ENCODE results near the gene CSRP3. TPM values are rescaled to one million over a fixed set of nuclear protein-coding genes. Genes with fewer than 3 reads are reported as not detected.

The CSRP3 gene
- total RNA-seq (not detected), polyA plus RNA-seq (not detected)

DNA sequence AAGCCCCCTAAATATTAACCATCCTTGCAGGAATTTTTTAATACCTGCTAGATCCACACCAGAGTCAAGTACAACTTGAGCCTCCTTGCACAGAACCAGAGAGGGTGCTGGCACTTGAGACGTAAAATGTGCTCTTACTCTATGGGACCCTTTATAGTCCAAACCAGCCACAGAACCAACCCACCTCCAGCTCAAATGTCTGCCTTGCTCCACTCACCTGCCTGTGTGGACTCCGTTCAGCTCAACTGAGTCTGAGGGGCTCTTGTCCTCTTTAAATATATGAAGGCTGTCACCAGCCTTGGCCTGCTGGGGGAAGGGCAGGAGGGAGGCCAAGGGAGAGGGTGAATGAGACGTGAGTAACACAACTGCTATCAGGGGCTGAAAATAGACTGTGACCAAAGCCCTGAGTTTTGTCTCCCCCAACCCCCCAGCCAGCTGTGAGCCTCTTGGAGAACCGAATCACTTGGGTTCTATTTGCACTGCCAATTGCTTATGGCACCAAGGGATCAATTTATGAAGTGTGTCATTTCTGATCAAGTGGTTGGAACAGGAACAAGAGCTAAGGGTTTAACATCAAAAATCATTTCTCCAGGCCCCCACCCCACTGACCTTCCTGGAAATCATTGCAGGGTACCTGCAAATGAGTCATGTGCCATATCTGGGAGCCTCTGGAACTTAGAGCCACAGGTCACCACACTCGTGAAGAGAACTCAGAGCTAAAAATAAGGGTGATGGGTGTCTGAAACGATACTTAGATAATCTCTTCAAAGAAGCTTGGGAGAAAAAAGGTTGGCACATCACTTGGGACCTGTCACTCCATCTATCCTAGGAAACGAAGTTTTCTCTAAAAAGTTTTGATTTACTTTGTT lies at the start of gene CSRP3:
Gene CSRP3, minus strand, starts transcription at position 247 of the 869 bp plus-strand sequence. CDS start 9,535 bp downstream, outside the sequence.
- DNase-seq: no peak
- H3K36me3 Mint-ChIP-seq: no peaks in the 10 kb centered on the region
- no peak within 1 kb of the TSS for H3K4me3 Mint-ChIP-seq
- Histone ChIP-seq H3K27ac (ENCODE audit: insufficient read depth, low read length, poor library complexity, severe bottlenecking) (no peak within 1 kb of the TSS), H3K4me1 (ENCODE audit: control insufficient read depth, insufficient read depth, low read length, poor library complexity, severe bottlenecking) (no peaks in the 10 kb centered on the region), H3K4me3 (ENCODE audit: low read depth, low read length) (no peak within 1 kb of the TSS), H3K27me3 (ENCODE audit: control insufficient read depth, insufficient read depth, low read length) (peaks cover 3% of the 10 kb centered on the region), H3K9me3 (ENCODE audit: control insufficient read depth in 2 of 2, low read length in 2 of 2) (no peaks in the 10 kb centered on the region), H3K36me3 (ENCODE audit: control insufficient read depth, insufficient read depth, low read length) (no peaks in the 10 kb centered on the region)
- peak within 1 kb of the TSS in 1 of 3 donors; percentile 52 for H3K27ac Mint-ChIP-seq
- peaks cover 0 to 4% (median 0%) of the 10 kb centered on the region in 4 donors for H3K4me1 Mint-ChIP-seq
- no peaks in the 10 kb centered on the region for H3K9me3 Mint-ChIP-seq
- no peak for ATAC-seq (ENCODE audit: low read depth in 2 of 2)
- peaks cover 25% of the 10 kb centered on the region for H3K27me3 Mint-ChIP-seq

GRCh38 chr11:19251577-19251976 lies 49.8 kb upstream of the CSRP3 start:
- Histone ChIP-seq H3K4me1 (ENCODE audit: control insufficient read depth, insufficient read depth, low read length, poor library complexity, severe bottlenecking) (no peaks in the 10 kb centered on the region), H3K4me3 (ENCODE audit: low read depth, low read length) (no peak overlapping the region), H3K27ac (ENCODE audit: insufficient read depth, low read length, poor library complexity, severe bottlenecking) (no peak overlapping the region), H3K27me3 (ENCODE audit: control insufficient read depth, insufficient read depth, low read length) (no peaks in the 10 kb centered on the region), H3K36me3 (ENCODE audit: control insufficient read depth, insufficient read depth, low read length) (no peaks in the 10 kb centered on the region), H3K9me3 (ENCODE audit: control insufficient read depth in 2 of 2, low read length in 2 of 2) (no peaks in the 10 kb centered on the region)
- DNase-seq: no peak
- Mint-ChIP-seq H3K36me3 (peaks cover 5% of the 10 kb centered on the region), H3K27me3 (peaks cover 10% of the 10 kb centered on the region), H3K4me1 (no peaks in the 10 kb centered on the region), H3K4me3 (no peak overlapping the region), H3K9me3 (peaks cover 0 to 12% (median 4%) of the 10 kb centered on the region in 7 donors), H3K27ac (no peak overlapping the region)
- no peak for ATAC-seq (ENCODE audit: low read depth in 2 of 2)

- H3K4me3 Mint-ChIP-seq: peak overlapping the region in 1 of 4 donors; percentile 52
- H3K27me3 Mint-ChIP-seq: peaks cover 25% of the 10 kb centered on the region
- H3K4me1 Mint-ChIP-seq: peaks cover 0 to 20% (median 12%) of the 10 kb centered on the region in 4 donors
- H3K36me3 Mint-ChIP-seq: no peaks in the 10 kb centered on the region
- H3K27me3 ChIP-seq (ENCODE audit: control insufficient read depth, insufficient read depth, low read length): peaks cover 3% of the 10 kb centered on the region
- no peak overlapping the region for H3K4me3 ChIP-seq (ENCODE audit: low read depth, low read length)
- no peak overlapping the region for H3K27ac ChIP-seq (ENCODE audit: insufficient read depth, low read length, poor library complexity, severe bottlenecking)
- no peaks in the 10 kb centered on the region for H3K36me3 ChIP-seq (ENCODE audit: control insufficient read depth, insufficient read depth, low read length)
- no peaks in the 10 kb centered on the region for H3K9me3 ChIP-seq (ENCODE audit: control insufficient read depth in 2 of 2, low read length in 2 of 2)
- DNase-seq: no peak
- H3K9me3 Mint-ChIP-seq: peaks cover 0 to 6% (median 1%) of the 10 kb centered on the region in 7 donors
- no peak for ATAC-seq (ENCODE audit: low read depth in 2 of 2)
- H3K4me1 ChIP-seq (ENCODE audit: control insufficient read depth, insufficient read depth, low read length, poor library complexity, severe bottlenecking): peaks cover 8% of the 10 kb centered on the region
- H3K27ac Mint-ChIP-seq: no peak overlapping the region
Measured at GRCh38 chr11:19246816-19247215, 45.0 kb upstream of the CSRP3 start.

- Mint-ChIP-seq H3K36me3 (no peaks in the 10 kb centered on the region), H3K4me1 (peaks cover under 1 to 25% (median 16%) of the 10 kb centered on the region in 4 donors), H3K27ac (no peak overlapping the region), H3K4me3 (no peak overlapping the region), H3K27me3 (peaks cover 30% of the 10 kb centered on the region), H3K9me3 (peaks cover 0 to 6% (median 1%) of the 10 kb centered on the region in 7 donors)
- DNase-seq (no peak), ATAC-seq (ENCODE audit: low read depth in 2 of 2) (no peak)
- Histone ChIP-seq H3K4me1 (ENCODE audit: control insufficient read depth, insufficient read depth, low read length, poor library complexity, severe bottlenecking) (peaks cover 15% of the 10 kb centered on the region), H3K4me3 (ENCODE audit: low read depth, low read length) (no peak overlapping the region), H3K27ac (ENCODE audit: insufficient read depth, low read length, poor library complexity, severe bottlenecking) (no peak overlapping the region), H3K27me3 (ENCODE audit: control insufficient read depth, insufficient read depth, low read length) (peaks cover 3% of the 10 kb centered on the region), H3K36me3 (ENCODE audit: control insufficient read depth, insufficient read depth, low read length) (no peaks in the 10 kb centered on the region), H3K9me3 (ENCODE audit: control insufficient read depth in 2 of 2, low read length in 2 of 2) (no peaks in the 10 kb centered on the region)
Measured at GRCh38 chr11:19245351-19245750, 43.6 kb upstream of the CSRP3 start.

DNA sequence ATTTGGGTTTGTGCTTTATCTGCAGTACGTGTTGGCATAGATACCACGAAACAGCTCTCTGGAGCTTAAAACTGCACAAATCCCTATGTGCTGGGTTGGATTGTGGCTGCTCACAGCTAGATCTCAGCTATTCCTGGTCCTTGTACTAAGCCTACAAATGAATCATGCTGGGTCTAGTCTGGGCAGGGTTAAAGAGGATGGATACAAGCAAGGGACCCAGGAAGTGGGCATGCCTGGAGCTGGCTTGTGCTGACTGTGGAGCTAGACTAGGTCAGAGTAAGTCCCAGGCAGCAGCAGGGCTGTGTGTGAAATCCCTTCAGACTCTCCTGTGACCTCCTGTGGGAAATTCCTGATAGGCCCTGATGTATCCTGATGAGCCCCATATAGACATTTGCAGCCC lies 42.8 kb upstream of the CSRP3 start:
- ATAC-seq (ENCODE audit: low read depth in 2 of 2) (no peak), DNase-seq (no peak)
- H3K4me3 ChIP-seq (ENCODE audit: low read depth, low read length): no peak overlapping the region
- Mint-ChIP-seq H3K9me3 (peaks cover 0 to 4% (median 1%) of the 10 kb centered on the region in 7 donors), H3K4me1 (peaks cover 4 to 29% (median 19%) of the 10 kb centered on the region in 4 donors), H3K27me3 (peaks cover 28% of the 10 kb centered on the region), H3K4me3 (no peak overlapping the region), H3K27ac (peak overlapping the region in 1 of 3 donors; percentile 48), H3K36me3 (no peaks in the 10 kb centered on the region)
- no peaks in the 10 kb centered on the region for H3K36me3 ChIP-seq (ENCODE audit: control insufficient read depth, insufficient read depth, low read length)
- peaks cover 20% of the 10 kb centered on the region for H3K4me1 ChIP-seq (ENCODE audit: control insufficient read depth, insufficient read depth, low read length, poor library complexity, severe bottlenecking)
- H3K27me3 ChIP-seq (ENCODE audit: control insufficient read depth, insufficient read depth, low read length): peaks cover 3% of the 10 kb centered on the region
- no peaks in the 10 kb centered on the region for H3K9me3 ChIP-seq (ENCODE audit: control insufficient read depth in 2 of 2, low read length in 2 of 2)
- no peak overlapping the region for H3K27ac ChIP-seq (ENCODE audit: insufficient read depth, low read length, poor library complexity, severe bottlenecking)

DNA sequence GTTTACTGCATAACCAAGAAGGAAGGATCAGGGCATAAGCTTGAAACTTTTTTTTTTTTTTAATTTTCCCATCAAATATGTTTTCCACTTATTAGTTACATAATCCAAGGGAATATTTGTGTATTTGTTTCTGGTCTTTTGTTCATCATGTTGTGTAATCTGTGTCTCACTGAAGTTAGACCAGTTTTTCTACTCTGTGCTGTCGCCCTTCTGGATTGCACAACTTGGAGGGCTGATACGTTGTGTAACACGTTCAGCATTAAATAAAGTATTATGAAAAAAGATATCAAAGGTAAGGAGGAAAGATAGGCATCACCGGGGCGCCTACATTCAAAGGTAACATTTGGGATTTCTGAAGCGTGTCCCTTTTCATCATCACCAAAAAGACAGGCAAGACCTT lies 42.3 kb upstream of the CSRP3 start:
- Mint-ChIP-seq H3K27ac (no peak overlapping the region), H3K9me3 (peaks cover 0 to 4% (median 0%) of the 10 kb centered on the region in 7 donors), H3K36me3 (no peaks in the 10 kb centered on the region), H3K27me3 (peaks cover 25% of the 10 kb centered on the region), H3K4me1 (peaks cover 4 to 33% (median 21%) of the 10 kb centered on the region in 4 donors), H3K4me3 (peak overlapping the region in 2 of 4 donors; percentile 90 to 96)
- peaks cover 3% of the 10 kb centered on the region for H3K27me3 ChIP-seq (ENCODE audit: control insufficient read depth, insufficient read depth, low read length)
- H3K4me3 ChIP-seq (ENCODE audit: low read depth, low read length): no peak overlapping the region
- no peak for ATAC-seq (ENCODE audit: low read depth in 2 of 2)
- peaks cover 20% of the 10 kb centered on the region for H3K4me1 ChIP-seq (ENCODE audit: control insufficient read depth, insufficient read depth, low read length, poor library complexity, severe bottlenecking)
- no peak for DNase-seq
- no peaks in the 10 kb centered on the region for H3K9me3 ChIP-seq (ENCODE audit: control insufficient read depth in 2 of 2, low read length in 2 of 2)
- H3K36me3 ChIP-seq (ENCODE audit: control insufficient read depth, insufficient read depth, low read length): no peaks in the 10 kb centered on the region
- no peak overlapping the region for H3K27ac ChIP-seq (ENCODE audit: insufficient read depth, low read length, poor library complexity, severe bottlenecking)

DNA sequence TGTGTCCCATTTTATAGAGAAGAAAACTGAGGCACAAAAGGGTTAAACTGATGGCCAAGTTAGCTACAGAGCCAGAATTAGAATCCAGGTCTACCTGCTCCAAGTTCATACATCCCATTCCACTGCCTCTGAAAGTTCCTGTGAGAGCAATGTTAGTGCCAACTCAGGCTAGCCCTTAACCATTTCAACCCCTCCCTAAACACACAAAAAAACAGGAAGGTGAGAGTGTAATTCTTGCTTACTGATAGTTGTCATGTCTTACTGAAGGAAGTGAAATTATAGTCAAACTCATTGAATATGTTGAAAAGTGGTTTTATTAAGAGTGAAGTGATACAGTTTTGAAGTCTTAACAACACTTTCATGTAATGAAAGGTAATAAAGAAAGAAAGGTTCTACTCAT lies 41.8 kb upstream of the CSRP3 start:
- peaks cover 0 to 4% (median 0%) of the 10 kb centered on the region in 7 donors for H3K9me3 Mint-ChIP-seq
- H3K36me3 Mint-ChIP-seq: no peaks in the 10 kb centered on the region
- DNase-seq: peak in 1 of 3 donors; percentile 37
- H3K4me1 Mint-ChIP-seq: peaks cover 5 to 37% (median 24%) of the 10 kb centered on the region in 4 donors
- Histone ChIP-seq H3K36me3 (ENCODE audit: control insufficient read depth, insufficient read depth, low read length) (no peaks in the 10 kb centered on the region), H3K4me1 (ENCODE audit: control insufficient read depth, insufficient read depth, low read length, poor library complexity, severe bottlenecking) (peaks cover 20% of the 10 kb centered on the region), H3K9me3 (ENCODE audit: control insufficient read depth in 2 of 2, low read length in 2 of 2) (no peaks in the 10 kb centered on the region), H3K27ac (ENCODE audit: insufficient read depth, low read length, poor library complexity, severe bottlenecking) (no peak overlapping the region), H3K27me3 (ENCODE audit: control insufficient read depth, insufficient read depth, low read length) (peaks cover 3% of the 10 kb centered on the region), H3K4me3 (ENCODE audit: low read depth, low read length) (no peak overlapping the region)
- ATAC-seq (ENCODE audit: low read depth in 2 of 2): no peak
- peaks cover 25% of the 10 kb centered on the region for H3K27me3 Mint-ChIP-seq
- peak overlapping the region in 2 of 4 donors; percentile 90 to 96 for H3K4me3 Mint-ChIP-seq
- no peak overlapping the region for H3K27ac Mint-ChIP-seq
